Small intestine (tissue), 7 donors: ENCODE measurements around the gene HK2. TPM values are rescaled to one million over a fixed set of nuclear protein-coding genes. Genes with fewer than 3 reads are reported as not detected.
"Not testable (repeated sequence)": the region's sequence is repeated elsewhere in the genome, so short reads cannot be mapped to it uniquely, and the experiment has no call there.

ENCODE experiments used
- DNase-seq, 2 donors: peaks; one replicate each; pipeline versions ENCODE4 v3.0.0 to v3.0.0-alpha.2; 2013
- FAIRE-seq: peaks from 2 replicates; lab custom pipeline; 2012; peaks lifted over from hg19 to GRCh38; lab: Jason Lieb, UNC
- H3K27ac ChIP-seq, 3 donors: one replicate each; pipeline ENCODE4 v1.5.1; 2013; ENCODE audit warnings: low read length in 2 of 3, mild to moderate bottlenecking in 2 of 3, control low read depth in 1 of 3, inconsistent platforms in 1 of 3, low read depth in 1 of 3, moderate library complexity in 1 of 3
- H3K27me3 ChIP-seq, 3 donors: one replicate each; pipeline ENCODE4 v1.6.1; 2013; ENCODE audit warnings: low read length in 3 of 3, inconsistent platforms in 1 of 3; ENCODE audit not compliant: control insufficient read depth in 3 of 3, insufficient read depth in 3 of 3
- H3K36me3 ChIP-seq, 3 donors: one replicate each; pipeline ENCODE4 v1.6.1; 2013; ENCODE audit warnings: low read length in 3 of 3, inconsistent platforms in 1 of 3, low read depth in 1 of 3, mild to moderate bottlenecking in 1 of 3, moderate library complexity in 1 of 3; ENCODE audit not compliant: control insufficient read depth in 3 of 3, insufficient read depth in 2 of 3
- H3K4me1 ChIP-seq, 3 donors: one replicate each; pipeline ENCODE4 v1.6.1; 2013; ENCODE audit warnings: low read length in 2 of 3, inconsistent platforms in 1 of 3, low read depth in 1 of 3, mild to moderate bottlenecking in 1 of 3, moderate library complexity in 1 of 3; ENCODE audit not compliant: control insufficient read depth in 3 of 3, insufficient read depth in 2 of 3
- H3K4me3 ChIP-seq, 3 donors: one replicate each; pipeline ENCODE4 v1.5.1; 2013; ENCODE audit warnings: low read length in 3 of 3, control low read depth in 1 of 3, inconsistent platforms in 1 of 3, low read depth in 1 of 3, mild to moderate bottlenecking in 1 of 3, moderate library complexity in 1 of 3
- H3K9me3 ChIP-seq, 2 donors: one replicate each; pipeline ENCODE4 v1.6.1; 2013; ENCODE audit warnings: low read depth in 1 of 2, low read length in 1 of 2; ENCODE audit not compliant: control insufficient read depth in 2 of 2, insufficient read depth in 1 of 2
- WGBS, 3 donors: extraction: QIAGEN DNeasy Blood & Tissue Kit; methylation state at CpG; one replicate each; pipeline ENCODE4 v1.1.7; 2013; 5-methylcytosine and 5-hydroxymethylcytosine counted together
- polyA plus RNA-seq, 4 donors: library from polyadenylated mRNA; stranded (reverse) in 3 of 4; unstranded in 1 of 4; fragments of 200-250 nt in 3 of 4; fragments of 120-200 nt in 1 of 4; gene quantifications; one replicate each; pipeline versions ENCODE4 v1.2.1 to v1.2.3, GENCODE V29; 2013
- donor health status: healthy with polysubstance abuse.
- donor health status: control.
- donor health status: control.
- donor health status: Bipolar disorder and iron deficiency.
- donor health status: healthy.

HK2 gene
- polyA plus RNA-seq, 4 donors: 2.2 to 7.3 (median 3.7) TPM

- Histone ChIP-seq H3K4me1 (peaks cover 0 to 4% (median 0%) of the 10 kb centered on the region in 3 donors), H3K4me3 (no peak overlapping the region), H3K36me3 (peaks cover 0 to 4% (median 0%) of the 10 kb centered on the region in 3 donors), H3K9me3 (peaks cover 0 to 7% of the 10 kb centered on the region in 2 donors), H3K27me3 (peaks cover 0 to 5% (median 0%) of the 10 kb centered on the region in 3 donors), H3K27ac (no peak overlapping the region)
- 77 to 88% (median 86%) methylated on average over 2 of the region's 2 CpGs for WGBS, 3 donors
- FAIRE-seq (no peak), DNase-seq (no peak)
These were observed 61.1 kb downstream of the HK2 start for GRCh38 chr2:74895001-74895400.

GRCh38 chr2:74896232-74896631 lies 62.3 kb downstream of the HK2 start:
- FAIRE-seq (no peak), DNase-seq (no peak)
- Histone ChIP-seq H3K27ac (no peak overlapping the region), H3K27me3 (peaks cover 0 to 2% (median 0%) of the 10 kb centered on the region in 3 donors), H3K4me1 (peaks cover 0 to 4% (median 0%) of the 10 kb centered on the region in 3 donors), H3K4me3 (no peak overlapping the region), H3K9me3 (peaks cover 0 to 7% of the 10 kb centered on the region in 2 donors), H3K36me3 (peaks cover 0 to 4% (median 0%) of the 10 kb centered on the region in 3 donors)

DNA sequence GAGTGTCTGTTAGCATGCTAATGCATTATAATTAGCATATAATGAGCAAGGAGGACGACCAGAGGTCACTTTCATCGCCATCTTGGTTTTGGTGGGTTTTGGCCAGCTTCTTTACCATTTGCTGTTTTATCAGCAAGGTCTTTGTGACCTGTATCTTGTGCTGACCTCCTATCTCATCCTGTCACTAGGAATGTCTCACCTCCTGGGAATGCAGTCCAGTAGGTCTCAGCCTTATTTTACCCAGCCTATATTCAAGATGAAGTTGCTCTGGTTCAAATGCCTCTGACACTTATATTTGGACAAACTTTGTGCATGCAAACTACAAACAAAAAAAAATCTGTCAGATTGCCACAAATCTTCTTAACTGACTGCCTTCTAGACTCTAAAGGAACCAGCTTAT lies 66.3 kb downstream of the HK2 start:
- WGBS, 3 donors: 75 to 89% (median 83%) methylated on average over 2 of the region's 2 CpGs
- not testable (repeated sequence) for H3K36me3 ChIP-seq, H3K27ac ChIP-seq, DNase-seq, H3K27me3 ChIP-seq, H3K4me3 ChIP-seq, FAIRE-seq, H3K9me3 ChIP-seq, H3K4me1 ChIP-seq

DNA sequence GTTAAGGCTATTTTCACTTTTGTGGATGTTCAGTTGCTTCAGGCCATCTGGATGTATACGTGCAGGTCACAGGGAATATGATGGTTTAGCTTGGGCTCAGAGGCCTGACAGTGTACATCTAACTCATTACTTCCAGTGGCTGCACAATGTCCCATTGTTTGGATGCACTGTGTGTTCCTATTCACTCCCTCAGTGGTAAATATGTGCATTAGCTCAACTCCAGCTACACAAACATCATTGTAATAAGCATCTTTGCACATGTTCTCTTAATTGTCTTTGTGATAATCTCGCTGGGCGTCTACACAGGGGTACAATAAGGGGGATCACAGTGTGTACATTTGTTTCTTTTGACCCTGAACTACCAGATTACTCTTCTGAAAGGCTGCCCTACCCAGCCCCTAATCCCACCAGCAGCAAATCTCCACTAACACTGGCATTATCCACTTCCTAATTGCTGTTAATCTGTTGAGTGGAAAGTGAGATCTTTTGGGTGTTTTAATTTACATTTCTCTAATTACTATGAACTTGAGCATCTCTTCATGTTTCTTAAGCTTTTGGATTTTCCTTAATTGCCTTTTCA lies 68.4 kb downstream of the HK2 start:
- 53 to 77% (median 77%) methylated on average over 3 of the region's 3 CpGs for WGBS, 3 donors
- H3K36me3 ChIP-seq: no peaks in the 10 kb centered on the region
- peak in 1 of 2 donors; percentile 10 for DNase-seq

GRCh38 chr2:74906395-74906794 lies 72.5 kb downstream of the HK2 start:
- Histone ChIP-seq H3K27me3 (peaks cover 0 to 11% (median 1%) of the 10 kb centered on the region in 3 donors), H3K27ac (no peak overlapping the region), H3K4me3 (no peak overlapping the region), H3K4me1 (no peaks in the 10 kb centered on the region), H3K36me3 (no peaks in the 10 kb centered on the region), H3K9me3 (no peaks in the 10 kb centered on the region)
- FAIRE-seq: no peak
- 93 to 97% (median 96%) methylated on average over 5 of the region's 5 CpGs for WGBS, 3 donors
- no peak for DNase-seq

More for the DNA sequence above, 68.4 kb downstream of the HK2 start:
- no peaks in the 10 kb centered on the region for H3K4me1 ChIP-seq
- peaks cover 0 to 5% of the 10 kb centered on the region in 2 donors for H3K9me3 ChIP-seq
- H3K27ac ChIP-seq: no peak overlapping the region
- FAIRE-seq: no peak
- no peaks in the 10 kb centered on the region for H3K27me3 ChIP-seq
- H3K4me3 ChIP-seq: no peak overlapping the region

DNA sequence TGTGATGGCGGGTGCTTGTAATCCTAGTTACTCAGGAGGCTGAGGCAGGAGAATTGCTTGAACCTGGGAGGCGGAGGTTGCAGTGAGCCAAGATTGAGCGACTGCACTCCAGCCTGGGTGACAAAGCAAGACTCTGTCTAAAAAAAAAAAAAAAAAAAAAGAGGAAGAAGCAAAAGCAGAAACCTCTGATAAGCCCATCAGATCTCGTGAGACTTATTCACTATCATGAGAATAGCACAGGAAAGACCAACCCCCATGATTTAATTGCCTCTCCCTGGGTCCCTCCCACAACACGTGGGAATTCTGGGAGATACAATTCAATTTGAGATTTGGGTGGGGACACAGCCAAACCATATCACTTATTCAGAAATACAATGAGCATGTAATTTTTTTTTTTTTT lies 73.6 kb downstream of the HK2 start:
- peaks cover 0 to 11% (median 6%) of the 10 kb centered on the region in 3 donors for H3K27me3 ChIP-seq
- H3K27ac ChIP-seq, H3K4me3 ChIP-seq, H3K36me3 ChIP-seq, H3K4me1 ChIP-seq, FAIRE-seq, H3K9me3 ChIP-seq, DNase-seq: not testable (repeated sequence)
- WGBS, 3 donors: 71 to 77% (median 72%) methylated on average over 5 of the region's 5 CpGs

DNA sequence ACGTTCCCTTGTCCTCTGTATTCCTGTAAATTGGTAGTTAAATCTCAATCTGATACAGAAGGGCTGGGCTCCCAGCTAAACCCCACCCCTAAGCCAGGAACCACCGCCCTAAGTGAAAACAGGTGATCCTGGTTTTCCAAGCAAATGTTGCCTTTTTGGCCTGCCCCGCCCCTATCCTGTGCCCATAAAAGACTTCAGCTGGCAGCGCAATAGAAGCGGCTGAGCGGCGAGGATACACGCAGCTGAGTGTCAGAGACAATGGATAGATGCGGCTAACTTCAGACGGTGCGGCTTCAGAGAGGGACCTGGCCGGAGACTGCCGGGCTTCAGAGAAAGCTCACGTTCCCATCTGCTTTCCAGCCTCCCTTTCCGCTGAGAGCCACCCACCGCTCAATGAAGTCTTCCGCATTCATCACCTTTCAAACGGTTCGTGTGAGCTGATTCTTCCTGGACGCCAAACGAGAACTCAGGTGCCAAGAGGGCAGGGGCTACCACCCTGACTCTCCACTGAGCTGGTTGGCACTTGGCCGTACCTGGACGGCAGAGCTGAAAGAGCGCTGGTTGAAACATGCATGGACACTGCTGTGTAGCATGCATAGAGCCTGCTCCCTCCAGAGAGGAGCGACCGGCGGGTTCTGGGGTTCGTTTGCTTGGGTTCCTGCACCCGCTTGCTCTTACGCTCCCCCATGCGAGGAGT lies 75.0 kb downstream of the HK2 start:
- FAIRE-seq (no peak), DNase-seq (peak; percentile 18 to 41)
- Histone ChIP-seq H3K27ac (no peak overlapping the region), H3K4me1 (no peaks in the 10 kb centered on the region), H3K36me3 (no peaks in the 10 kb centered on the region), H3K27me3 (peaks cover 0 to 11% (median 8%) of the 10 kb centered on the region in 3 donors), H3K4me3 (no peak overlapping the region), H3K9me3 (no peaks in the 10 kb centered on the region)
- WGBS, 3 donors: 27 to 36% (median 28%) methylated on average over 31 of the region's 31 CpGs

GRCh38 chr2:74910245-74910644 lies 76.3 kb downstream of the HK2 start:
- Histone ChIP-seq H3K27ac (no peak overlapping the region), H3K27me3 (peaks cover 0 to 11% (median 8%) of the 10 kb centered on the region in 3 donors), H3K4me1 (no peaks in the 10 kb centered on the region), H3K9me3 (no peaks in the 10 kb centered on the region), H3K4me3 (no peak overlapping the region), H3K36me3 (no peaks in the 10 kb centered on the region)
- FAIRE-seq (no peak), DNase-seq (no peak)
- WGBS, 3 donors: 81 to 97% (median 94%) methylated on average over 1 of the region's 1 CpG
